HPDE6-E6E7 (cell line): ENCODE data around the gene ITGA11.
A peak's percentile ranks its signal among the peaks of the same experiment; 100 is the strongest.
"Not testable (repeated sequence)": the region's sequence is repeated elsewhere in the genome, so short reads cannot be mapped to it uniquely, and the experiment has no call there.

ENCODE experiments used
- DNase-seq: peaks from one replicate; pipeline ENCODE4 v3.0.0; 2011; ENCODE audit warnings: missing footprints; ENCODE audit errors: extremely low spot score

Gene ITGA11

GRCh38 chr15:68409736-68410370 is 22.1 kb downstream of the ITGA11 start:
- no peak for DNase-seq

DNA sequence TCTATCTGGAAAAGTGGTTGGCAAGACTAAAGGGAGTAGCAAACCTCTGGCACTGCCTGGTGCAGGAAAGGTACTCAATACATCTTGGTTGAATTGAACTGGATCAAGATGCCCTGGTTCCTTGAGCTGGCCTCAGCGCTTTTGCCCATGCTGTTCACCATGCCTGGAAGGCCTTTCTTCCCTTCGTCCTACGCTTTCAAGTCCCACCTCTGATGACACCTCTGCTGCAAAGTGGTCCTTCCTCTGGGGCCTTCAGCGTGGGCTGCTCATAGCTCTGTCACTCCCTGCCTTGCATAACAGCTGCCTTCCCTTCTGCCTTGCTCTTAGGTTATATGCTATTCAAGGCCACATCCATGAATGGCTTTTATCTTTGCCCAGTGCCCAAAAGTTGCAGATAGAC is 23.0 kb downstream of the ITGA11 start:
- DNase-seq = no peak

- no peak for DNase-seq
Observed at GRCh38 chr15:68407886-68408881, 23.8 kb downstream of the ITGA11 start.

- DNase-seq = no peak
Observed at GRCh38 chr15:68407141-68407885, 24.6 kb downstream of the ITGA11 start.

- no peak for DNase-seq
Observed at GRCh38 chr15:68405378-68406250, 26.3 kb downstream of the ITGA11 start.

DNA sequence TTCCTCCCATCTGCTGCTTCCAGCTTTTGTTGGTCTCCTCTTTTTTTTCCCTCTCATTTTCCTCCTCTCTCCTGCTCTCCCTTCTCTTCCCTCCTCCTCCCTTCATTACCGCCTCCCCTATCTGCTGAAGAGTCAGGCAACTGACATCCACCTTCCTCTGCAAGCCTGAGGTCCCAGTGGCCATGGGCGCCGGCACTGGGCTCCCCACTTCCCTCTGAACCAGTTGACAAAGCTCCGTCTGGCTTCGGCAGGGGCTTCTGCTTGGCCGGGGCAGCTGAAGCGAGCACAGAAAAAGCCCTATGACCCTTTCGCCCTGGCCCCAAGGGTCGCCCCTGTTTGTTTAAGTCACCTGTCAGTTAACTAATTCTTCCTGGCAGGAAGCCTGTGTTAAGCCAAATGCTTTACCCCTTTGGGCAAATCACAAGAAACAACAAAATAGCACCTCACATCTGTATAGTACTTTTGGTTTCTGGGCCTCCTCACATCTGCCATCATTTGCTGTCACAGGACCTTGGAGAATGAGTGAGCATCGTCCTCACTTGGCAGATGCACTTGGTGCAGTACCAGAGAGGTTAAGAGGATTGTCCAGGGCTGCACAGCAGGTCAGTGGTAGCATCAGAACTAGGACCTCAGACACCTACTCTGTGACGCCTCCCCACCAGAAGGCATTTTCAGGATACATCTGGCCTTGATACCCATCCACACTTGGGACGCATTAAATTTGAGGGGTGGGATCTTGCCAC is 27.7 kb downstream of the ITGA11 start:
- no peak for DNase-seq

- no peak for DNase-seq
Observed at GRCh38 chr15:68403161-68403941, 28.6 kb downstream of the ITGA11 start.

DNA sequence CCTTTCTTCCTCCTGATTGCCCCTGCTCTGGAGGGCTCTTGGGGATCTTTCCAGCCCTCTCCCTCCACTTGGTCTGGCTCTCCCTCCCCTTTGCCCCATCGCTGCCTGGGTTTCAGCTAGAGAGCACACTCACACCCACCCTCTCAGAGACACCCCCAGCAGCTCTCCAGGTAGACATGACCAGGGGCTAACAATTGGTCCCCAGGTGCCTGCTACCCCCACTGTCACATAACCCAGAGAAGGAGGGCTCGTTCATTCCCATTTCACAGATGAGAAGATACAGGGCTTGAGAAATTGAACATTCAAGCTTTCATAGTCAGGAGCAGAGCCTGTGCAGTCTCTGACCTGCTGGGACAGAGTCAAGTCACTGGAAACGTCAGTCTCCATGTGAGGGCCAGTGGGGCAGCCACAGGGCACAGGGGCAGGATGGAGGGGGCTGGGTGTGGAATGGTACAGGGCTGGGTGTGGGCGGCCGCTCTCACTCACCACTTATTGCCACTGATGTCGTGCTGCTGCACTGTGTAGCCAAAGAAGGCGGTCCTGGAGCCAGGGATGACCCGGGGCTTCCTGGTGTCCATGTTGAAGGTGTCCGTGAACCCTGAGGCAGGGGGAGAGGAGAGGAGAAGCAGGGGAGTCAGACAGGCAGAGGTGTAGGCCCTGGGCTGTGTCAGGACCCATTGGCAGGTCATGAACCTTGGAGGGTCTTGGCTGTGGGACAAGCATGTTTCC is 29.4 kb downstream of the ITGA11 start:
- no peak for DNase-seq

GRCh38 chr15:68401496-68402431 is 30.2 kb downstream of the ITGA11 start:
- DNase-seq = no peak

- no peak for DNase-seq
Observed at GRCh38 chr15:68400066-68400456, 31.9 kb downstream of the ITGA11 start.

GRCh38 chr15:68399096-68400065 is 32.6 kb downstream of the ITGA11 start:
- no peak for DNase-seq

DNA sequence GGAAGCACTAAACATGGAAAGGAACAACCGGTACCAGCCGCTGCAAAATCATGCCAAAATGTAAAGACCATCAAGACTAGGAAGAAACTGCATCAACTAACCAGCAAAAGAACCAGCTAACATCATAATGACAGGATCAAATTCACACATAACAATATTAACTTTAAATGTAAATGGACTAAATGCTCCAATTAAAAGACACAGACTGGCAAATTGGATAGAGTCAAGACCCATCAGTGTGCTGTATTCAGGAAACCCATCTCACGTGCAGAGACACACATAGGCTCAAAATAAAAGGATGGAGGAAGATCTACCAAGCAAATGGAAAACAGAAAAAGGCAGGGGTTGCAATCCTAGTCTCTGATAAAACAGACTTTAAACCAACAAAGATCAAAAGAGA is 34.0 kb downstream of the ITGA11 start:
- not testable (repeated sequence) for DNase-seq

DNA sequence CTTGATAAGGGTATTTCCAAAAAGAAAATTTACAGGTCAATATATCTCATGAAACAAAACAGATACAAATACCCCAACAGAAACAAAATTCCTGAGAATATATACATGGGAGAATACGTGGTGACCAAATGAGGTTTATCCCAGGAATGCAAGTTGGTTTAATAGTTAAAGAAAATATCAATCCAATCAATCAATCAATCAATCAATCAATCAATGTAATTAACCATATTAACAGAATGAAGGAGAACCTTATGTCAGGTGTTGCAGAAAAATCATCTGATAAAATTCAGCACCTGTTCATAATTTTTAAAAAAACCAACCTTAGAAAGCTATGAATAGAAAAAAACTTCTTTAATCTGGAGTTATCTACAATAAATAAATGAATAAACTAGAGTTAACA is 35.9 kb downstream of the ITGA11 start:
- no peak for DNase-seq

GRCh38 chr15:68391121-68391520 is 40.8 kb downstream of the ITGA11 start:
- DNase-seq = no peak

DNA sequence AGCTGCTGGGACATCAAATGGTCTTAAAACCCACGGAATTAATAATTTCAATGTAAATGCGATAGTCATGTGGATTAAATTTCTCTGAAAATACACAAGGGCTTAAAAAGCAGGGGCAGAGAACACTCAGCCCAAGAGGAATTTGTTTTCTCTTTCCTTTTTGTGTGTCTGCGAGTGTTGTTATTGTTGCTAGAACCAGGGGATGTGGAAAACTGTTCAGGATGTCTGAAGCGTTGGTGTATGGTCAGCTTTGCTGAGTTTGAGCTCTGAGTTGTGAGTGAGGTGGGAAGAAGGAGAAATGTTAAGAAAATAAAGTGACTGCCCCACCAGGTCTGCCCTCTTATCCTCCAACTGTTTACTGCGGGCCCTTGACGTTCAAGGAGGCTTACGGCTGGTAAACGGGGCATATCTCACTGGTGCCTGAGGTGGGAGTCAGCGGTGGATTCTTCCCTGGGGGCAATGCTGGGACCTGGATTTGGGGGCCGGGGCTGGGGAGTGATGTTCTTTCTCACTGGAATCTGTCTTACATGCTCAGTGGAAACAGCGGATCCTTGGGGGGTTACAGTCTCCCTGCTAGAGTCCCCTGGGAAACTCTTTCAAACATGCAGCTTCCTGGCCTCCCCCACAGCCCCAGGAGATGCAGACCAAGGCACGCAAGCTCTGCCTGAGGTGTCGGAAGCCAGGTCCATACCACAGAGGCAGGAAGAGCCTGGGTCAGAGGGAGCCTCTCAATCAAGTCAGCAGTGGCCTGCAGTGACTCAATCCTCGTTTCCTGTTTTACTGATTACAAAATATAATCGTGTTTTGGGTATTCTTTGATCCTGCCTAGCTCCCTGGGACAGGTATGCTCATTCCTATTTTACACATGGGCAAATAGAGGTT is 41.8 kb downstream of the ITGA11 start:
- DNase-seq = peak; percentile 58
